Stromal cell of bone marrow (primary cell): ENCODE measurements around the gene REEP1.
"Not testable (repeated sequence)": the region's sequence is repeated elsewhere in the genome, so short reads cannot be mapped to it uniquely, and the experiment has no call there.

Experiments used
- DNase-seq: peaks from one replicate; pipeline ENCODE4 v3.0.0-alpha.2; 2012; ENCODE audit warnings: low read depth

Gene REEP1

GRCh38 chr2:86243950-86244733, 93.3 kb downstream of the REEP1 start:
- DNase-seq, result no peak

- no peak for DNase-seq
These were observed 94.2 kb downstream of the REEP1 start for GRCh38 chr2:86243272-86243671.

- no peak for DNase-seq
These were observed 95.8 kb downstream of the REEP1 start for GRCh38 chr2:86241611-86242010.

GRCh38 chr2:86240251-86240650, 97.2 kb downstream of the REEP1 start:
- no peak for DNase-seq

GRCh38 chr2:86239745-86240144, 97.7 kb downstream of the REEP1 start:
- DNase-seq, result no peak

- no peak for DNase-seq
These were observed 98.1 kb downstream of the REEP1 start for GRCh38 chr2:86239326-86239725.

- DNase-seq, result no peak
These were observed 99.1 kb downstream of the REEP1 start for GRCh38 chr2:86238354-86238753.

- DNase-seq, result no peak
These were observed 100.3 kb downstream of the REEP1 start for GRCh38 chr2:86237172-86237571.

- DNase-seq, result no peak
These were observed 102.0 kb downstream of the REEP1 start for GRCh38 chr2:86235196-86235980.

GRCh38 chr2:86234563-86235131, 102.8 kb downstream of the REEP1 start:
- DNase-seq, result no peak

GRCh38 chr2:86233436-86233835, 104.0 kb downstream of the REEP1 start:
- no peak for DNase-seq

- no peak for DNase-seq
These were observed 104.5 kb downstream of the REEP1 start for GRCh38 chr2:86232910-86233309.

GRCh38 chr2:86232373-86232784, 105.0 kb downstream of the REEP1 start:
- no peak for DNase-seq

- DNase-seq, result no peak
These were observed 105.6 kb downstream of the REEP1 start for GRCh38 chr2:86231680-86232372.

- no peak for DNase-seq
These were observed 106.5 kb downstream of the REEP1 start for GRCh38 chr2:86230961-86231360.

- DNase-seq, result no peak
These were observed 108.2 kb downstream of the REEP1 start for GRCh38 chr2:86229221-86229620.

- DNase-seq, result not testable (repeated sequence)
These were observed 108.9 kb downstream of the REEP1 start for GRCh38 chr2:86228574-86228973.

GRCh38 chr2:86227685-86228084, 109.7 kb downstream of the REEP1 start:
- no peak for DNase-seq

- no peak for DNase-seq
These were observed 110.5 kb downstream of the REEP1 start for GRCh38 chr2:86226636-86227520.

GRCh38 chr2:86226070-86226469, 111.4 kb downstream of the REEP1 start:
- DNase-seq, result no peak

- no peak for DNase-seq
These were observed 111.8 kb downstream of the REEP1 start for GRCh38 chr2:86225581-86225980.
